Measurements from ENCODE around the gene DNAH12.

The DNAH12 gene

DNA sequence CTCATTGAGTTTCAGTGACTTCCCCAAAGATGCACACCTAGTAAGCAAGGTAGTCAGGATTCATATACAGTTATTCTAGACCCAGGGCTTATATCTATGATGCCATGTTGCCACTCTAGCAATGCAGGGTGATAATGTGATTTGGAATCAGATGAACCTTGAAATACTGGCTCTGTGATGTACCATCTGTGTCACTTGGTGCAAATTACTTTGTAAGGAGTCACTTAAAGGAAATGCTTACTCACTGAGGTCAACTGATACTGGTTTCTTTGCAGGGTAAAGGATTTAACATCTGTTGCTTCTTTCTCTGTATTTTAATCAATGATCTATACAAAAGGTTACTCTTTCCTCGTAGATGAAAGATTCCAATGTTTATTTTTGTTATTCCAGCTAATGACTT lies 262.4 kb downstream of the DNAH12 start:
- no peak overlapping the region for H2AFZ ChIP-seq (ENCODE audit: insufficient read depth, low read length, poor library complexity)
- no peak overlapping the region for H3K23ac ChIP-seq (ENCODE audit: low read length)
- no peak overlapping the region for H3K4ac ChIP-seq (ENCODE audit: low read depth, low read length)
- H3K18ac ChIP-seq (ENCODE audit: low read length), result no peak overlapping the region
- no peak overlapping the region for H4K91ac ChIP-seq (ENCODE audit: low read depth, low read length)
- H3K79me2 ChIP-seq (ENCODE audit: control insufficient read depth, insufficient read depth, low read length, poor library complexity), result no peaks in the 10 kb centered on the region
- H3K27me3 ChIP-seq (ENCODE audit: insufficient read depth, low read length), result no peaks in the 10 kb centered on the region
- no peaks in the 10 kb centered on the region for H3K4me1 ChIP-seq (ENCODE audit: control insufficient read depth in 1 of 2, insufficient read depth in 2 of 2, low read length in 2 of 2)
- H3K4me2 ChIP-seq (ENCODE audit: low read length), result no peak overlapping the region
- DNase-seq, result peak in 1 of 2 donors; percentile 44
- no peak overlapping the region for H3K4me3 ChIP-seq (ENCODE audit: low read depth, low read length)
- WGBS (ENCODE audit: extremely low coverage, insufficient coverage, insufficient read length), result no CpG with 5 or more reads among the region's 1 CpG
- no peak overlapping the region for H3K14ac ChIP-seq (ENCODE audit: low read length)
- no peak overlapping the region for H2BK12ac ChIP-seq (ENCODE audit: low read length)
- H3K36me3 ChIP-seq (ENCODE audit: control insufficient read depth in 1 of 2, insufficient read depth in 2 of 2, low read length in 2 of 2), result no peaks in the 10 kb centered on the region
- no peak overlapping the region for H4K8ac ChIP-seq (ENCODE audit: low read depth, low read length)
- peaks cover 2% of the 10 kb centered on the region for H3K9me3 ChIP-seq (ENCODE audit: insufficient read depth, low read depth, low read length)
- H2BK5ac ChIP-seq (ENCODE audit: low read depth, low read length, poor library complexity), result no peak overlapping the region
- H3K79me1 ChIP-seq (ENCODE audit: low read length), result no peaks in the 10 kb centered on the region
- H4K12ac ChIP-seq (ENCODE audit: low read depth, low read length), result no peak overlapping the region
- no peak overlapping the region for H3K27ac ChIP-seq (ENCODE audit: low read depth, low read length)
- H2AK5ac ChIP-seq (ENCODE audit: low read length), result no peak overlapping the region
- H2BK120ac ChIP-seq (ENCODE audit: insufficient read depth, low read length, poor library complexity), result no peak overlapping the region
- no peak overlapping the region for H3K9ac ChIP-seq (ENCODE audit: low read length)

DNA sequence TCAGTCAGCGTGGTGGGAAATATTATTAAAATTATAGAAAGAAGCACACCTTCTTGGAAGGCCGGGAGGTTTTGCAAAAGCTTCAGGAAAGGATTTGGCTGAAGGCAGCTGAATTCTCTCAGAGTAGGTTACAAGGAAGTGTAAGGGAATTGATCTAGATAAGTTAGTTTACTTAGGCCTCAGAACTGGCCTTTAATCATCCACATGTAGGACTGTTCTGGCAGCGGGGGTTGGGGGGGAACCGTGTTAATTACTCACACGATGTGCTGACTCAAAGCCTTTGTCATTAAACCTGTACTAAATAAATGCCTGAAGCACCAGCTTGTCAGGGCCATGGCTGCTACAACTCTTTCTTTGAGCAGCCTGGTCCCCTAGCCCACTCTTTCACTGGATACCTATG lies 264.5 kb downstream of the DNAH12 start:
- no peaks in the 10 kb centered on the region for H3K27me3 ChIP-seq (ENCODE audit: insufficient read depth, low read length)
- H3K27ac ChIP-seq (ENCODE audit: low read depth, low read length), result no peak overlapping the region
- H3K4me2 ChIP-seq (ENCODE audit: low read length), result no peak overlapping the region
- no peak overlapping the region for H2AFZ ChIP-seq (ENCODE audit: insufficient read depth, low read length, poor library complexity)
- H2BK12ac ChIP-seq (ENCODE audit: low read length), result no peak overlapping the region
- H3K9me3 ChIP-seq (ENCODE audit: insufficient read depth, low read depth, low read length), result peaks cover 2% of the 10 kb centered on the region
- no peak overlapping the region for H2BK120ac ChIP-seq (ENCODE audit: insufficient read depth, low read length, poor library complexity)
- H3K4me3 ChIP-seq (ENCODE audit: low read depth, low read length), result no peak overlapping the region
- no peak overlapping the region for H3K18ac ChIP-seq (ENCODE audit: low read length)
- H4K8ac ChIP-seq (ENCODE audit: low read depth, low read length), result no peak overlapping the region
- H3K79me1 ChIP-seq (ENCODE audit: low read length), result no peaks in the 10 kb centered on the region
- peaks cover 0 to 2% of the 10 kb centered on the region in 2 experiments for H3K36me3 ChIP-seq (ENCODE audit: control insufficient read depth in 1 of 2, insufficient read depth in 2 of 2, low read length in 2 of 2)
- no peak overlapping the region for H3K14ac ChIP-seq (ENCODE audit: low read length)
- H3K9ac ChIP-seq (ENCODE audit: low read length), result no peak overlapping the region
- H3K23ac ChIP-seq (ENCODE audit: low read length), result no peak overlapping the region
- DNase-seq, result no peak
- WGBS (ENCODE audit: extremely low coverage, insufficient coverage, insufficient read length), result no CpG with 5 or more reads among the region's 5 CpGs
- no peak overlapping the region for H3K4ac ChIP-seq (ENCODE audit: low read depth, low read length)
- no peak overlapping the region for H2AK5ac ChIP-seq (ENCODE audit: low read length)
- no peak overlapping the region for H2BK5ac ChIP-seq (ENCODE audit: low read depth, low read length, poor library complexity)
- no peak overlapping the region for H4K12ac ChIP-seq (ENCODE audit: low read depth, low read length)
- H3K4me1 ChIP-seq (ENCODE audit: control insufficient read depth in 1 of 2, insufficient read depth in 2 of 2, low read length in 2 of 2), result no peaks in the 10 kb centered on the region
- H3K79me2 ChIP-seq (ENCODE audit: control insufficient read depth, insufficient read depth, low read length, poor library complexity), result no peaks in the 10 kb centered on the region
- H4K91ac ChIP-seq (ENCODE audit: low read depth, low read length), result no peak overlapping the region

DNA sequence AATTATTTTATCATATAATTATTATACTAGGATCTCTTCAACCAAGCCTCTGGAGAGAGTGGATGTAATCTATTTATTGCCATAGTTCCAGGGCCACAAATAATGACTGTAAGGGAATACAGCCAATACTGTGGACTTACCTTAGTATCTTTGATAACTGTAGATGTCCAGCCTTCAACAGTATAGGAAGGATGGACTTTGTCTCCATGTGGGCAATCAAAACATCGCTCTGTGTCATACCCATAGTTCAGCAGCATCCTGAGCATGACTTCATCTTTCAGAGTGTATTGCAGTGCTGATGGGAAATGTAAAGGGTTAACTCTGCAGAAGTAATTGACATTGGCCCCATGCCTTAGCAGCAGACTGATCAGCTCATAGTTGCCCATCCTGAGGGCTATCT lies 265.9 kb downstream of the DNAH12 start:
- no peak overlapping the region for H2BK12ac ChIP-seq (ENCODE audit: low read length)
- no peak overlapping the region for H2BK5ac ChIP-seq (ENCODE audit: low read depth, low read length, poor library complexity)
- no peaks in the 10 kb centered on the region for H3K27me3 ChIP-seq (ENCODE audit: insufficient read depth, low read length)
- H3K4ac ChIP-seq (ENCODE audit: low read depth, low read length), result no peak overlapping the region
- peaks cover 0 to 4% of the 10 kb centered on the region in 2 experiments for H3K36me3 ChIP-seq (ENCODE audit: control insufficient read depth in 1 of 2, insufficient read depth in 2 of 2, low read length in 2 of 2)
- no peak overlapping the region for H2AK5ac ChIP-seq (ENCODE audit: low read length)
- no peaks in the 10 kb centered on the region for H3K79me1 ChIP-seq (ENCODE audit: low read length)
- H4K8ac ChIP-seq (ENCODE audit: low read depth, low read length), result no peak overlapping the region
- H2BK120ac ChIP-seq (ENCODE audit: insufficient read depth, low read length, poor library complexity), result no peak overlapping the region
- peak overlapping the region; percentile 57 for H3K9ac ChIP-seq (ENCODE audit: low read length)
- H3K4me2 ChIP-seq (ENCODE audit: low read length), result no peak overlapping the region
- H2AFZ ChIP-seq (ENCODE audit: insufficient read depth, low read length, poor library complexity), result no peak overlapping the region
- H4K12ac ChIP-seq (ENCODE audit: low read depth, low read length), result no peak overlapping the region
- peaks cover 2% of the 10 kb centered on the region for H3K9me3 ChIP-seq (ENCODE audit: insufficient read depth, low read depth, low read length)
- H3K4me3 ChIP-seq (ENCODE audit: low read depth, low read length), result no peak overlapping the region
- no peaks in the 10 kb centered on the region for H3K79me2 ChIP-seq (ENCODE audit: control insufficient read depth, insufficient read depth, low read length, poor library complexity)
- no peaks in the 10 kb centered on the region for H3K4me1 ChIP-seq (ENCODE audit: control insufficient read depth in 1 of 2, insufficient read depth in 2 of 2, low read length in 2 of 2)
- no peak overlapping the region for H4K91ac ChIP-seq (ENCODE audit: low read depth, low read length)
- H3K18ac ChIP-seq (ENCODE audit: low read length), result no peak overlapping the region
- no peak overlapping the region for H3K23ac ChIP-seq (ENCODE audit: low read length)
- H3K14ac ChIP-seq (ENCODE audit: low read length), result no peak overlapping the region
- no peak overlapping the region for H3K27ac ChIP-seq (ENCODE audit: low read depth, low read length)
- DNase-seq, result no peak
- WGBS (ENCODE audit: extremely low coverage, insufficient coverage, insufficient read length), result no CpG with 5 or more reads among the region's 1 CpG

DNA sequence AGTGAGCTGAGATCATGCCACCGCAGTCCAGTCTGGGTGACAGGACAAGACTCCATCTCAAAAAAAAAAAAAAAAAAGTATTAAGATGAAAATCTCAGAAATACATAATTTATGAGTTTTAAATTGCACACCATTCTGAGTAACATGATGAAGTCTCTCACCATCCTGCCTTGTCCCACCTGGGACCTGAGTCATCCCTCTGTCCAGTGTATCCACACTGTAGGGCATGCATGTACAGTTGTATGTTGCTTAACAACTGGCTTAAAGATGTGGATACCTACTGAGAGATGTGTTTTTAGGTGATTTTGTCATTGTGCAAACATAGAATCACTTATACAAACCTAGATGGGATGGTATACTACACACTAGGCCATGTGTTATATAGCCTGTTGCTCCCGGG lies 268.8 kb downstream of the DNAH12 start:
- Histone ChIP-seq H3K9ac (ENCODE audit: low read length) (no peak overlapping the region), H3K27me3 (ENCODE audit: insufficient read depth, low read length) (no peaks in the 10 kb centered on the region), H4K91ac (ENCODE audit: low read depth, low read length) (no peak overlapping the region), H3K79me2 (ENCODE audit: control insufficient read depth, insufficient read depth, low read length, poor library complexity) (no peaks in the 10 kb centered on the region), H3K27ac (ENCODE audit: low read depth, low read length) (no peak overlapping the region), H3K23ac (ENCODE audit: low read length) (no peak overlapping the region), H3K9me3 (ENCODE audit: insufficient read depth, low read depth, low read length) (peaks cover 2% of the 10 kb centered on the region), H4K12ac (ENCODE audit: low read depth, low read length) (no peak overlapping the region), H3K4ac (ENCODE audit: low read depth, low read length) (no peak overlapping the region), H3K4me3 (ENCODE audit: low read depth, low read length) (no peak overlapping the region), H3K18ac (ENCODE audit: low read length) (no peak overlapping the region), H2AFZ (ENCODE audit: insufficient read depth, low read length, poor library complexity) (no peak overlapping the region), H3K4me1 (ENCODE audit: control insufficient read depth in 1 of 2, insufficient read depth in 2 of 2, low read length in 2 of 2) (no peaks in the 10 kb centered on the region), H3K14ac (ENCODE audit: low read length) (no peak overlapping the region), H2AK5ac (ENCODE audit: low read length) (no peak overlapping the region), H3K4me2 (ENCODE audit: low read length) (no peak overlapping the region), H3K36me3 (ENCODE audit: control insufficient read depth in 1 of 2, insufficient read depth in 2 of 2, low read length in 2 of 2) (peaks cover 0 to 4% of the 10 kb centered on the region in 2 experiments), H2BK120ac (ENCODE audit: insufficient read depth, low read length, poor library complexity) (no peak overlapping the region), H2BK5ac (ENCODE audit: low read depth, low read length, poor library complexity) (no peak overlapping the region), H3K79me1 (ENCODE audit: low read length) (no peaks in the 10 kb centered on the region), H4K8ac (ENCODE audit: low read depth, low read length) (no peak overlapping the region), H2BK12ac (ENCODE audit: low read length) (no peak overlapping the region)
- no CpG with 5 or more reads among the region's 2 CpGs for WGBS (ENCODE audit: extremely low coverage, insufficient coverage, insufficient read length)
- no peak for DNase-seq
